HG03135 (cell line): ENCODE measurements around the gene MAP3K14.

Source experiments
- ATAC-seq: cut with Tn5 transposase; IDR thresholded peaks from one replicate; pipeline ENCODE4 v1.9.1; 2021; ENCODE audit warnings: mild to moderate bottlenecking, moderate library complexity; ENCODE audit not compliant: unreplicated experiment

The MAP3K14 gene

GRCh38 chr17:45225051-45225700, 91.6 kb downstream of the MAP3K14 start:
- ATAC-seq = no peak

DNA sequence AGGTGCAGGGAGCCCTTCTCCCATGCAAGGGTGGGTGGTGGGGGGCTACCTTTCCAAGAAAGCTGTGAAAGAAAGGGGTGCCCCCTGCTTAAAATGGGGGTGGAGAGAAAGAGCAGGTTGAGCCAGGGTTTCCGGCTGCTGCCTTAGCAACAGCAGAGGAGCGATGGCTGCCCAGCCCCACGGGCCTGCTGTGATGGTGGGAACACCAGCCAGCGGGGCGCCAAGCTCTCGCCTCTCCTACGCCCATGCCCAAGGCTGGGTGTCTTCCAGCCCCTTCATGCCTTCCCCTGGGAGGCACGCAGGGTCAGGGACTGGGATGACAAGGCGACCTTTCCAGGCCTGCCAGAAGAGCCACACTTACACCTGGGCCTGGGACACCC, 92.2 kb downstream of the MAP3K14 start:
- no peak for ATAC-seq

- no peak for ATAC-seq
Measured at GRCh38 chr17:45223539-45224528, 93.0 kb downstream of the MAP3K14 start.

DNA sequence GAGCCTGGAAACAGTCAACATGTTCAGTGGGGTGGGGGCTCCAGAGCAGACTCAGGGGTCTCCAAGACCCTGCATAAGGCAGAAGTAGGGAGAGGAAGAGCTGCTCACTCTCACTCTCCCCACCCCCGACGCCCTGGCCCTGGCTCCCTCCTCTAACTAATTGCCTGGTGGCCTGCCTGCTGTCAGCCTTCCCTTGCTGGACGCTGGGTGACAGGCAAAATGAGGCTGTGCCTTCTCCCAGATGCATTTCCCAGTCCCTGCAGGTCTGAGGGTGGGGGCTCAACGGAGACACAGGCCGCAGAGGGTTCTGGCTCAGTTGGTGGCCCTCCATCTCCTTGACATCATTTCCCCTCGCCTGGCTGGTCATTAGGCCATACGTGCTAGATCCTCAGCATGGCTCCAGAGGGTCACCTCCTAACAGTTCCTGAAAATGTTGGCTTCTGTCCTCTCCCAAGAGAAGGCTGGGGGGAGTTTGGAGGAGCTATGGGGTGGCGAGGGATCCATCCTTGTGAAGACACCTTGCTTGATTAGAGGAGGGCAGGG, 93.8 kb downstream of the MAP3K14 start:
- ATAC-seq = no peak

- ATAC-seq = no peak
Measured at GRCh38 chr17:45222289-45222995, 94.4 kb downstream of the MAP3K14 start.

GRCh38 chr17:45222014-45222288, 94.9 kb downstream of the MAP3K14 start:
- ATAC-seq = no peak

GRCh38 chr17:45221081-45222013, 95.5 kb downstream of the MAP3K14 start, which contains the start of gene FMNL1:
FMNL1 (plus strand) TSS chr17:45221885; CDS start chr17:45222125, 240 bp downstream.
- ATAC-seq = no peak

DNA sequence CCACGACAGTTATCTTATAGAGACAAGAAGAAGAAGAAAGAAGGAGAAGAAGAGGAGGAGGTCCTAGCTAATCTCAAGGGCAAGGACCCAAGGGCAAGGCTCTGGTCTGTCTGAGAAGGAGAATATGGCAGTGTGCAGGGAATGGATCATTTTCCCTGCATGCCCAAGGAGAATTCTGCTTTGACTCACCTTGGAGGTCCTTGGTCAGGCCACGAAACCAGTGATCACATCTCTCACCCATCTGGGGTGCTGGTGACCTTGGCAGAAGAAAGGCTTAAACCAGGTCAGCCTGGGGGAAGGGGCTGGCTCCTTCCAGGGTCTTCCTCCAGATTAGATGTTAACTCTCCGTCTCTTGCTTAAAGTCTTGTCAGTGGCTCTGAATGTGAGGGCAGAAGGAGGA, 96.7 kb downstream of the MAP3K14 start:
- no peak for ATAC-seq

DNA sequence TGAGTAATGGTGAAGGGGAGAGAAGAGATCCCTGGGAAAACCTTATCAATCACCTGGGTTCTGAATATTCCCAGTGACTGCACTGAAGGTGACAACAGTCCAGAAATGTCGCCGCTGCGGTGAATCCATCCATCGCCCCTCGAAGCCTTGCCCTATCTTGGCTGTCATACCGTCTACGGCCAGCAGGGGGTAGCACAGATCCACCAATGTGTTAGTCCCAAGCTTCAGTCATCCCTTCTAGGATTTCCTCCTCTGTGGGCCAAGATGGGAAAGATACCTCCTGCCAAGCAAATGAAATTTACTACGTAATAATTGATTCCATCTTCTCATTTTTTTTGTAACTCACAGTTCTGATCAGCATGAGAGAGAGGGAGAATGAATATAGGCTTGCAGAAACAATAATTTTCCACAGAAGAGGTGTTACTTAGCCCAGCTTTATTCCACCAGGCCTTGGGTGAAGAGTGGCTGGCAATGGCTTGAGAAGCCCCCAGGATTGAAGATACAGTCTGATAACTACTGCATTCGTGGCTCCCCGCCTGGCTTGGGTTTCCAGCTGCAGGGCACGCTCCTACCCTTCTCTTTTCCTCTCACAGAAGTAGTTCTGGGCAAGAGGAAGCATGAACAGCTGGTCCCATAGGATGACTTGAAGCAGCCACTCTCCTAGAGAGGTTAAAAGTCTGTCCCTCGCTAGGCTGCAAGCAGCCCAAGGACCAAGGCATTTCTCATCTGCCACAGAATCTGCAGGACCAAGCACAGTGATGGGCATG, 97.7 kb downstream of the MAP3K14 start:
- ATAC-seq = no peak
